Gastrocnemius medialis (tissue), 4 donors: Measurements from ENCODE around the gene SCN4B.

ENCODE experiments used
- POLR2A ChIP-seq, 2 donors: fragments of 450-650 bp; IDR thresholded peaks; one replicate each; pipeline ENCODE4 v1.6.1; 2017; ENCODE audit warnings: antibody characterized with exemption in 2 of 2, mild to moderate bottlenecking in 2 of 2, moderate library complexity in 2 of 2
- TF ChIP-seq, protein P1 (sequence below), 5 experiments: fragments of 450-650 bp in 3 of 5; fragments of 200-600 bp in 2 of 5; sonication (generic) in 2 of 5; IDR thresholded peaks in 4 of 5; conservative IDR thresholded peaks in 1 of 5; 1 replicate in 4 of 5; 2 replicates in 1 of 5; pipeline ENCODE4 v1.5.1; 2016 to 2019; ENCODE audit warnings: antibody characterized with exemption in 5 of 5, mild to moderate bottlenecking in 3 of 5, moderate library complexity in 3 of 5

DNA sequence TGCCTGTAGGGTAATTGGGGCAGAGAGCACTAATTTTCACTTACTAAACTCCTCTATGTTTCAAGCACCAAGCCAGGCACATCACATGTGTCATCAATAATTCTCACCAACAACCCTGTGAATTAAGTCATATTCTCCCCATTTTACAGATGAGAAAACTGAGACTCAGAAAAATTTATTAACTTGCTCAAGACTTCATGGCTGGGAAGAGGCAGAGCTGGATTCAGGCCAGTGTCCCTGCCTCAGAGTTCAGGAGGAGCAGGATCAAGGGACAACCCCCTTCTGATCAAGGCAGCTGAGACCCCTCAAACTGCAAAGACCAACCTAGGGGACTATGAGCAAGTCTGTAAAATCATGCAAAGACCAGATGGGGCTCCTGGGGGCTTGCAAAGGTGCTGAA is 68.0 kb downstream of the SCN4B start:
- no peak for TF ChIP-seq POLR2A (IDR thresholded peaks at IDR 0.05)
- TF ChIP-seq, protein P1, sequence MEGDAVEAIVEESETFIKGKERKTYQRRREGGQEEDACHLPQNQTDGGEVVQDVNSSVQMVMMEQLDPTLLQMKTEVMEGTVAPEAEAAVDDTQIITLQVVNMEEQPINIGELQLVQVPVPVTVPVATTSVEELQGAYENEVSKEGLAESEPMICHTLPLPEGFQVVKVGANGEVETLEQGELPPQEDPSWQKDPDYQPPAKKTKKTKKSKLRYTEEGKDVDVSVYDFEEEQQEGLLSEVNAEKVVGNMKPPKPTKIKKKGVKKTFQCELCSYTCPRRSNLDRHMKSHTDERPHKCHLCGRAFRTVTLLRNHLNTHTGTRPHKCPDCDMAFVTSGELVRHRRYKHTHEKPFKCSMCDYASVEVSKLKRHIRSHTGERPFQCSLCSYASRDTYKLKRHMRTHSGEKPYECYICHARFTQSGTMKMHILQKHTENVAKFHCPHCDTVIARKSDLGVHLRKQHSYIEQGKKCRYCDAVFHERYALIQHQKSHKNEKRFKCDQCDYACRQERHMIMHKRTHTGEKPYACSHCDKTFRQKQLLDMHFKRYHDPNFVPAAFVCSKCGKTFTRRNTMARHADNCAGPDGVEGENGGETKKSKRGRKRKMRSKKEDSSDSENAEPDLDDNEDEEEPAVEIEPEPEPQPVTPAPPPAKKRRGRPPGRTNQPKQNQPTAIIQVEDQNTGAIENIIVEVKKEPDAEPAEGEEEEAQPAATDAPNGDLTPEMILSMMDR (IDR thresholded peaks at IDR 0.05 in 4 of 5, conservative IDR thresholded peaks at IDR 0.05 in 1 of 5) = no peak
